ENCODE measurements around the gene S1PR2.

Gene S1PR2

GRCh38 chr19:10230861-10231611 lies at the start of gene S1PR2:
Gene S1PR2, minus strand, starts transcription at chr19:10231331. Its CDS starts 6,426 bp downstream, at chr19:10224905.
- peak; percentile 67 for DNase-seq (ENCODE audit: low spot score)

GRCh38 chr19:10279737-10280442 lies 48.8 kb upstream of the S1PR2 start:
- no peak for DNase-seq (ENCODE audit: low spot score)

GRCh38 chr19:10278935-10279334 lies 47.8 kb upstream of the S1PR2 start:
- DNase-seq (ENCODE audit: low spot score), result no peak

GRCh38 chr19:10277795-10278589 lies 46.9 kb upstream of the S1PR2 start:
- DNase-seq (ENCODE audit: low spot score), result no peak

GRCh38 chr19:10274589-10274988 lies 43.5 kb upstream of the S1PR2 start:
- DNase-seq (ENCODE audit: low spot score), result no peak

GRCh38 chr19:10271543-10272086 lies 40.5 kb upstream of the S1PR2 start:
- peak; percentile 50 for DNase-seq (ENCODE audit: low spot score)

GRCh38 chr19:10270616-10271394 lies 39.7 kb upstream of the S1PR2 start, which contains the start of gene ICAM1:
Gene ICAM1, plus strand, starts transcription at chr19:10271120. Its CDS starts 40 bp downstream, at chr19:10271160.
- DNase-seq (ENCODE audit: low spot score), result peak; percentile 72

- DNase-seq (ENCODE audit: low spot score), result peak; percentile 67
These were observed 39.1 kb upstream of the S1PR2 start for GRCh38 chr19:10270180-10270615.

- DNase-seq (ENCODE audit: low spot score), result peak; percentile 88
These were observed 38.4 kb upstream of the S1PR2 start for GRCh38 chr19:10269333-10270179.

GRCh38 chr19:10268071-10268470 lies 36.9 kb upstream of the S1PR2 start:
- DNase-seq (ENCODE audit: low spot score), result no peak

GRCh38 chr19:10266706-10267105 lies 35.6 kb upstream of the S1PR2 start:
- DNase-seq (ENCODE audit: low spot score), result no peak

GRCh38 chr19:10262771-10263170 lies 31.6 kb upstream of the S1PR2 start:
- DNase-seq (ENCODE audit: low spot score), result no peak

- DNase-seq (ENCODE audit: low spot score), result peak; percentile 68
These were observed 29.0 kb upstream of the S1PR2 start for GRCh38 chr19:10260141-10260584.

- peak; percentile 92 for DNase-seq (ENCODE audit: low spot score)
These were observed 28.2 kb upstream of the S1PR2 start for GRCh38 chr19:10259162-10259905.

GRCh38 chr19:10258080-10258710 lies 27.1 kb upstream of the S1PR2 start:
- no peak for DNase-seq (ENCODE audit: low spot score)

- DNase-seq (ENCODE audit: low spot score), result no peak
These were observed 26.0 kb upstream of the S1PR2 start for GRCh38 chr19:10256970-10257615.

- DNase-seq (ENCODE audit: low spot score), result no peak
These were observed 25.4 kb upstream of the S1PR2 start for GRCh38 chr19:10256551-10256950.

- DNase-seq (ENCODE audit: low spot score), result no peak
These were observed 24.2 kb upstream of the S1PR2 start for GRCh38 chr19:10255358-10255757.

- no peak for DNase-seq (ENCODE audit: low spot score)
These were observed 23.1 kb upstream of the S1PR2 start for GRCh38 chr19:10254244-10254643.
